Measurements from ENCODE around the gene TCEA2.

Gene TCEA2

DNA sequence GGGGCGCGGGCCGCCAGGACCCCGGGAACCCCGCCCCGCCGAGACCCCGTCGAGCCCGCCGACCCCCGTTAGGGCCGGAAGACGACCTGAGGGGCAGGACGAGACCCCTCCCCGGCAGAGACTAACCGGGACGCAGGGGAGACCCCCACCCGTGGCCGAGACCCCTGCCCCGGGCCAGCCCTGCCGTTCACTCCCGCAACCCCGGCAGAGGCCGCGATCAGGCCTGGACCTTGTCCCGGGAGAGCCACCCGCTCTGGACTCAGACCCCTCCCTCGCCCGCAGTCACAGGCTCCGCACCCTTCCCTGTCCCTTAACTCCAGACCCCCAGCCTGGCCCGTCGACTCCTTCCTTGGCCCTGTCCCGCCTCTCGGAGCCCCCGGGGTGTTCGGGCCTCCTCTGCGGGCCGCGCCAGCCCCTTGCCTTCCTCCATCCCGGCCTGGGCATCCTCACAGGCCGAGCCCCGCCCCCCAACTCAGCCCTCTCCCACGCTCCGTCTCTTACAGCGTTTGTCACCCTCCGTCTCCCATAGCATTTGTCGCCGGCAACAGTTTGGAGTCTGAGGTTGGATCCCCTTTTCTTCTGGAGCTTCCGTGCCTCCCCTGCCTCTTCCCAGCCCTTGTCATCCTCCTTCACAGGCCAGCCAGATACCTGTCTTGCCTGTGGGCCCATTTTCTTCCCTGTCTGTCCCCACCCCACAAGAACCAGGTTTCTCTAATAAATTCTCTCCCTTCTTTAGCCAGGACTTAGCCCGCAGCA is 569 bp downstream of the TCEA2 start:
- in situ Hi-C loops (cut with MboI; ENCODE audit: low sequenced_read_pairs), result no loop called here

DNA sequence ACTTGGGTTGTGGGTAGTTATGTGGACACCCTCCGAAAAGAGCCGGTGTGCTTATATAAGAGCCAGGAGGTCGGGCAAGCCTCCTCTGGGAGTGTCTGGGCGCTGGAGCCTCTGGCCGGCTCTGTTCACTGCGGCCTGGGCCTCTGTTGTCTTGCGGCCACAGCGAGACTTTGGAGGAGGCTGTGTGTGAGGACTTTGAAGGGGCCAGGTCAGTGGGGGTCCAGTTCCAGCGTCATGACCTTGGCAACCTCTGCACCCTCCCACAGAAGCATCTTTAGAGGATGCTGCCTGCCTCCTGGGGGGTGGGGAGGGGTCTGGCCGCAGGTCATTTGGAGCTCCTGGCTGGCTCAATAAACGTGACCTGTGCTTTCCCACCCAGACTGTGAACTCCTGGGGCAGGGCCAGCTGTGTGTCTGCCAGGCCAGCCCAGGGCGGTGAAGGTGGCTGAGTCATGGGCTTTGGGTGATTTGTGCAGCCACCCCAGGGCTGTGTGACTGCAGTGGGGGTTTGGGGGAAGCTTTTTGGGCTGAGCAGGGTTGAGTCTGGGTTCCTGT is 1.2 kb downstream of the TCEA2 start:
- in situ Hi-C loops (cut with MboI; ENCODE audit: low sequenced_read_pairs), result no loop called here

DNA sequence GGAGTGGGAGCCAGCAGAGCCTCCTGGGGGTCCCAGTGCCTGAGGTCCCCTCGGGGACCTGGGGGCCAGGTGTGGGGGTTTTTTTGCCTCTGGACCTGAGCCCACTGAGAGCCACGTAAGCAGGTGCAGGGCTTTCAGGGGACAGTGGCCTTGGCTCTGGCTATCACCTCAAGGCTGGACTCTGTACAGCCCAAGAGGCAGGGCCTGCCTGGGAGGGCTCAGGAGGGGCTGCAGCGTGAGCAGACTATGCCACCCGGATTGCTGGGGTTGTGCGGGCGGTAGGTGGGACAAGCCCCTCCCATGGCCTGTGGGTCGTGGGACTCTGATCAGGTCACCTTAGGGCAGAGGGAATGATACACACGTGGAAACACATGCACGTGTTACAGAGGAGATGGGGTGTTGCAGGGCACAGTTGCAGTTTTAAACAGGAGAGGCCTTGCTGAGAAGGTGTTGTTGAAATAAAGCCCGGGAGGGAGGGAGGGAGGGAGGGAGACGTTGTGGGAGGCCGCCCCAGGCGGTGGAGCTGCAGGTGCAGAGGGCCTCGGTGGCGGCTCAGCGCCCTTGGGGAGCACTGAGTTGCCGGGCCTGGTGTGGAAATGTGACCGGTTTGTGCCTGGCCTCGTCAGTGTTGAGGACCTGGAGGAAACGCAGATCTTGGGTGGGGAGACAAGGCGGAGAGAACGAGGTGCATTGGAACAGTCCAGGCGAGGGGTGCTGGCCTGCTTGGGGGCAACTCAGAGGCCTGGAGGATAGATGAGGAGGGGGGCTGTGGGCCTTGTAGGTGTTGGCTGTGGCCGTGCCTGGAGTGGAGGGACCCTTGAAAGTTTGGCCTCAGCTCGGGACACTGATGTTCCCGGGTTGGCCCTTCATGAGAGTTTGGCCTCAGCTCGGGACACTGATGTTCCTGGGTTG is 2.3 kb downstream of the TCEA2 start:
- in situ Hi-C loops (cut with MboI; ENCODE audit: low sequenced_read_pairs), result no loop called here

GRCh38 chr20:64065974-64066343 is 3.0 kb downstream of the TCEA2 start:
- in situ Hi-C loops (cut with MboI; ENCODE audit: low sequenced_read_pairs), result no loop called here

DNA sequence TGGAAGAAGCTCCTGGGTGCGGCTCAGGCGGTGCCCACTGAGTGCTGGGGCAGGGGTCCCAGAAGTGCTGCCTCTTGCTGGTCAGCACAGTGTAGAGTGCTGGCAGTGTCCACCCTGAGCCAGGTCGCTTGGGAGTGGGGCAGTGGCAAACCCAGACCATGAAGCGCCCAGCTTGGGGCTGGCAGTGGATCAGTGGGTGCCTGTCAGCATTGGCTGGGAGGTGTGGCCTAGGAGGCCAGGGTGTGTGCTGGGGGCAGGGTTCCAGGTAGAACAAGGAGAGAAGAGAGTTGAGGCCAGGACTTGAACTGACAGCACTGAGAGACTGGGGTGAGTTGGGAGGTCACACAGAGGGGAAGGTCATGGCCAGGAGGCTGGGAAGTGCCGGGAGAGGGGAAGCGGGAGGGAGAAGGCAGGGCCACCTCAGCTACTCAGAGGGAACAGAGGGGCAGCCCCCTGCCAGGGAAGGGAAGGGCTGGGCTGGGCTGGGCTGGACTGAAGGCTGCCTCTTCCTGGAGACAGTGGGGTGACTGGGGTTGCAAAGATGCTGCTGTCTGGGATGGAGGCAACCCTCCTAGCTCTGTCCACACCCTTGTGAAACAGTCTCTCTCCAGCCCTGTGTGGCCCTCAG is 4.1 kb downstream of the TCEA2 start:
- in situ Hi-C loops (cut with MboI; ENCODE audit: low sequenced_read_pairs), result no loop called here

DNA sequence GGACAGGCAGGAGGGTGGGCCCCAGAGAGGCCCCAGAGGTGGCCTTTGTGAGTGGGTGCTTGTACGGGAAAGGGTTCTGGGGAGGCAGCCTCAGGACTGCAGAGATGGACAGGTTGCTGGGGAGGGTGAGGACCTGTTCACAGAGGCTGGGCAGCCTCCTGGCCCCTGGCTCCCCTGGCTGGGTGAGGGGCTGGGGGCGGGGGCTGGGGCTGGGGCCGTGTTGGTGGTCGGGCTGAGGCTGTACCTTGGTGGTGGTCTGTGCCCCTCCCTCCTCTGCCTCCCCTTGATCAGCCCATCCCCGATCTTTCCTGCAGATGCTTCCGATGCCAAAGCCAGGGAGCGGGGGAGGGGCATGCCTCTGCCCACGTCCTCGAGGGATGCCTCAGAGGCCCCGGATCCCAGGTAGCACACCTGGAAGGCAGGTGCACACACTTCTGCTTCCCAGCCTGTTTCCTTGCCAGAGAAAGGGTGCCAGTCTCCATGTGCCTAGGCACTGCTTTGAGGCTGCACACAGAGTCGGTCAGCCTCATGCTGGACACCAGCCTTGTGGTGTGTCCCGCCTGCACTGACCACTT is 4.8 kb downstream of the TCEA2 start:
- in situ Hi-C loops (cut with MboI; ENCODE audit: low sequenced_read_pairs), result no loop called here

GRCh38 chr20:64068386-64069208 is 5.6 kb downstream of the TCEA2 start:
- in situ Hi-C loops (cut with MboI; ENCODE audit: low sequenced_read_pairs), result no loop called here

DNA sequence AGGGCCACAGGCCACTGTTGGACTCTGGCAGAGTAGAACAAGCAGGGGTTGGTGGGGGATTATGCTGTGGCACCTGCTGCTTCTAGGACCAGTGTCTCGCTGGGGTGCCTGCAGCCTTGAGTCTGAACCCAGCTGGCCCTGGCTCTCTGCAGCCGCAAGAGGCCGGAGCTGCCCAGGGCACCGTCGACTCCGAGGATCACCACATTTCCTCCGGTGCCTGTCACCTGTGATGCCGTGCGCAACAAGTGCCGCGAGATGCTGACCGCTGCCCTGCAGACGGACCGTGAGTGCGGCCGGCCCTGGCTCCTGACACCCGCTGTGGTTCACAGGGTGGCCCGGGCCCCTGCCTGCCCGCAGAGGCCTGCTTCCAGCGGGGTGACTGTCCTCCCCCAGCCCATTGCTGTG is 6.2 kb downstream of the TCEA2 start:
- in situ Hi-C loops (cut with MboI; ENCODE audit: low sequenced_read_pairs), result no loop called here

- in situ Hi-C loops (cut with MboI; ENCODE audit: low sequenced_read_pairs), result no loop called here
Measured at GRCh38 chr20:64069614-64070243, 6.7 kb downstream of the TCEA2 start.

- in situ Hi-C loops (cut with MboI; ENCODE audit: low sequenced_read_pairs), result no loop called here
Measured at GRCh38 chr20:64070244-64070993, 7.4 kb downstream of the TCEA2 start.

GRCh38 chr20:64071341-64072332 is 8.6 kb downstream of the TCEA2 start:
- in situ Hi-C loops (cut with MboI; ENCODE audit: low sequenced_read_pairs), result no loop called here

GRCh38 chr20:64072498-64073063 is 9.6 kb downstream of the TCEA2 start:
- in situ Hi-C loops (cut with MboI; ENCODE audit: low sequenced_read_pairs), result no loop called here

DNA sequence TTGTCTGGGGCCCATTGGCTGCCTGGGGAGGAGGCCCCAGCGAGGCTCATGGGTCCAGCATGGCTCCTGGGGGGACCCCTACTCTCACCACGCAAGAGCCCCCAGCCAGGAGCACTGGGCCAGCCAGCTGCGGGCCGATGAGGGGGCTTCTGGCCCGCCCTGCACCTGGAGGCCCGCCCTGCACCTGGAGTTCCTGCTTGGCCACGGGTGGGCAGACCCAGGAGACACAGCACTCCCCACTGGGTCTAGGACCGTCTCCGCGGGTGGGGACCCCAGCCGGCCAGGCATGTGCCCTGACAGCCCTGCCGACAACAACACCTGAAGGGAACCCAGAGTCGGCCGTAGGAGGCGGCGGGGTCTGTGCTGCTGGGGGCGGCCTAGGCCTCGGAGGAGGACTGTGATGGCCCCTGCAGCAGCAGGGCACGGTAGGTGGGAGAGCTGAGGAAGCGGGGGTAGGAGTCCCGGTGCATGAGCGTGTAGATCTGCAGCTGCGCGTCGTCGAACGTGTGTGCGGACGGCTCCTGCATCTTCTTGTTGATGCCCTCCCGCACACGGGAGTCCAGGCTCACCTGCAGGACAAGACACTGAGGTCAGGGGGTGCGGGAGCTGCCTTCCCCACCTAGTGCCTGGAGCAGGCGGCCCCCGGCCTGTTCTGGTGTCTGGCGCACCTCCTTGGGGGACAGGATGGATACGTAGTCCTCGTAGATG is 10.6 kb downstream of the TCEA2 start:
- in situ Hi-C loops (cut with MboI; ENCODE audit: low sequenced_read_pairs), result no loop called here

- in situ Hi-C loops (cut with MboI; ENCODE audit: low sequenced_read_pairs), result no loop called here
Measured at GRCh38 chr20:64074184-64074789, 11.3 kb downstream of the TCEA2 start.

GRCh38 chr20:64074963-64075362 is 12.0 kb downstream of the TCEA2 start:
- in situ Hi-C loops (cut with MboI; ENCODE audit: low sequenced_read_pairs), result no loop called here

DNA sequence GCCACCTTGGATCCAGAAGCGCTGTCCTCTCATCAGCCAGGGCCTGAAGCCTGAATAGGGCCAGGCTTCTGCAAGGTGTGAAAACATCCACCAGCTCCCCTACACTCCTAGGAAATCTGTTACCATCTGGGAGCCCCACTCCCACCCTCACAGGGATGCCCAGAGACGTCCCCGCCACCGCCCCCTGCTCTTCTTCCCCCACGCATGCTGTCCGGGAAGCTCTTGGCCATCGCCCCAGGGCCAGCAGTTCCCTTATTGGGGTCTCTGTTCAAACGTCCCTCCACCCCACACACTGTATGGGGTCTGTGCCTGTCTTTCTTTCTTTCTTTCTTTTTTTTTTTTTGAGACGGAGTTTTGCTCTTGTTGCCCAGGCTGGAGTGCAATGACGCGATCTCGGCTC is 12.6 kb downstream of the TCEA2 start:
- in situ Hi-C loops (cut with MboI; ENCODE audit: low sequenced_read_pairs), result no loop called here

All from HL-60/S4 treated with phorbol 12-myristate 13-acetate at 8.2 ng/mL for 4 days and 3 days (cell line).